Breast epithelium (tissue), 3 donors: ENCODE results near the gene SBNO1.

Experiments
- CTCF ChIP-seq, 3 donors: fragments of 450-650 bp; IDR thresholded peaks; one replicate each; pipeline ENCODE4 v1.5.1; 2016 to 2017; ENCODE audit warnings: antibody characterized with exemption in 3 of 3, mild to moderate bottlenecking in 3 of 3, moderate library complexity in 3 of 3
- POLR2A ChIP-seq: fragments of 450-650 bp; IDR thresholded peaks from one replicate; pipeline ENCODE4 v1.6.1; 2016; ENCODE audit warnings: antibody characterized with exemption, mild to moderate bottlenecking, moderate library complexity
- POLR2AphosphoS5 ChIP-seq, 3 donors: sonication (generic); formaldehyde crosslinking; IDR thresholded peaks; one replicate each; pipeline ENCODE4 v1.6.1; 2017; ENCODE audit warnings: antibody characterized with exemption in 3 of 3

DNA sequence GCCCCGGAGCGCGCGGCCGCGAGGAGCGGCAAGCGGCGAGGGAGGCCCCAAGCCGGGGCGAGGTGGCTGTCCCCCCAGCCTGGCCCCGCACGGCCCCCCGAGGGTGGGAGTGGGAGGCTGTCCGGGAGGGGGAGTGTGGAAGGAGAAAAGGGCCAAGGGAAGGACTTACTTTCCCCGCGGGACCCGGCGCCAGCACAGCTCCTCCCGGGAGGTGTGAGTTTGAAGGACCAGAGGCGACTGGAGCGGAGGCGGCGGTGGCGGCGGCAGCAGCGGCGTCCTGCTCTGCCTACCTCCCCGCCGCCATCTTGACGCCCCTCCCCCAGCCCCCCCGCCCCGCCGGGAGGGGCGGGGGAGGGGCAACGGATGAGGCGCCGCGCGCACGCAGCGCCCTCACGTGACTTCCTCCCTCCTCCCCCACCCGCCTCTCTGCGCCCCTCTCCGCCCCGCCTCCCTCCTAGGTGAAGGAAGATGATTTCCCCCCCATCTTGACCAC is at the start of gene SBNO1:
- peak in 1 of 3 donors; percentile 10 for TF ChIP-seq CTCF (IDR thresholded peaks at IDR 0.05)
- TF ChIP-seq POLR2AphosphoS5 (IDR thresholded peaks at IDR 0.05) = peak in 2 of 3 donors; percentile 12 to 47
- TF ChIP-seq POLR2A = peak; percentile 55
